Activated CD8-positive, alpha-beta memory T cell treated with anti-CD3 and anti-CD28 coated beads for 4 hours (primary cell): ENCODE data around the gene ALG1.

Experiments used
- DNase-seq, 2 donors: peaks; one replicate each; pipeline ENCODE4 v3.0.0-alpha.2; 2020; ENCODE audit warnings: low read depth in 2 of 2

The ALG1 gene

DNA sequence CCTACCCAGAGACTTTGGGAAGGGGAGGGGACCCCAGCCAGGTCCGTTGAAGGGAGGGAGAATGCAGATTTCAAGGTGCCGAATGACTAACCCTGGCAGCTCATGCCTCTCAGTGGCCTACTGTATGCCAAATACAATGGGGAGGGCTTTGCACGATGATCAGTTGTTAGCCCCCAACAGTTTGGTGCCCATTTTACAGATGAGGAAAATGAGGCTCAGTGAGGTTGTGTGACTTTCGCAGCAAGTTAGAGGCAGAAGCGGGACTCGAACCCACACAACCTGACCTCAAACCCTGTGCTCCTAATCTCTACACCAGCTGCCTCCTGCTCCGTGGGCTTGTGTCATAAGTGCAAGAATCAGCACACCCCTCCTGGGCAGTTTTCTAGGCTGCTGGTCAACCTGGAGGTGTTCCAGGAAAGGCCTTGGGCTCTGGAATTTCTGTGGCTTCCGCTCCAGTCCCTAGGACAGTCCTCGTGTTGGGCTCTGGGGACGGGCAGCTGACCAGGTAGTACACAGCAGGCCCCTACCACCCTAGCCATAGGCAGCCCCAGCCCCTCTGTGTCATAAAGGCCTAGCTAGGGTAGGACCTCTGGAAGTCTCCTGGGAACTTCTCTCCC is 26.0 kb upstream of the ALG1 start:
- no peak for DNase-seq

GRCh38 chr16:5046914-5047313 is 24.7 kb upstream of the ALG1 start:
- DNase-seq = no peak

DNA sequence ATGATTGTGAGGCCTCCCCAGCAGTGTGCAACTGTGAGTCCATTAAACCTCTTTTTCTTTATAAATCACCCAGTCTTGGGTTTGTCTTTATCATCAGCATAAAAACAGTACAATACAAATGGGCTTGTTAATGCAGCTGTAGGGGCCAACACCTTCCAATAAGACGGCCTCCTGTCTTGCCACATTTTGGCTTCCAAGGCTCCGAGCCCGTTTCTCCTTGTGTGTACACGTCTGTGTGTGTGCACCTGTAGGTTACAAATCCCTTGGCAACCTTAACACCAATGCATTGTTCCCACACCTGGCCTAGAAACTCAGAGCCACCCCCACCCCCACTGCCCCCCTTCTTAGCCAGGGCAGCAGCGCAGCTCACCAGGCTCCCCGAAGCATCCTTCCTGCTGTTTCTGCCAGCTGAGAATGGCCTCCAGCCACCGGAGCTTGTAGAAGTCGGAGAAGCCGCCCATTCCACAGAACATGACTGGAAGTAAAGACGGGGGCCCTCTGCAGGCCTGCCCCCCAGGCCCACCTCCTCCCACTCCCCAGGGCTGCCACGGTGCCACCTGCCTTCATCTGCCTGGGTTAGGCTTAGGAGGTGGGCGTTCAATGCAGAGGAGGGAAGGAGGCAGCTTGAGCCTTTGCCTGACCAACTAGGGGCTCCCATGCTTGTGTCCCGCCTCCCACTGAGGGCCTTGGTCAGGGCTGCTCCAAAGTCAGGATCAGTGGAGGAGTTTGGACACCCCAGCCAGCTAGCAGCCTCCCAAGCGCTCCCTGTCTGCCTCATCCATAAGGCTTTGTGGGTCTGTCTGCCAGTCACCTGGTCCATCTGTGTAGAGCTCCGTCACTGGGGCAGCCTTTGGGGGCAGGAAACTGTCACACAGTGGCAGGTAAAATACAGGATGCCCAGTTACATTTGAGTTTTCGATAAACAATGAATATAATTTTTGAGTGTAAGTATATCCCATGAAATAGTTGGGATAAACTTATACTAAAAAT is 16.5 kb upstream of the ALG1 start:
- DNase-seq = no peak

- peak in 1 of 2 donors; percentile 14 for DNase-seq
Observed at GRCh38 chr16:5056352-5056751, 15.3 kb upstream of the ALG1 start.

GRCh38 chr16:5058476-5058875 is 13.2 kb upstream of the ALG1 start:
- DNase-seq = no peak

GRCh38 chr16:5059386-5060072 is 12.1 kb upstream of the ALG1 start:
- no peak for DNase-seq

DNA sequence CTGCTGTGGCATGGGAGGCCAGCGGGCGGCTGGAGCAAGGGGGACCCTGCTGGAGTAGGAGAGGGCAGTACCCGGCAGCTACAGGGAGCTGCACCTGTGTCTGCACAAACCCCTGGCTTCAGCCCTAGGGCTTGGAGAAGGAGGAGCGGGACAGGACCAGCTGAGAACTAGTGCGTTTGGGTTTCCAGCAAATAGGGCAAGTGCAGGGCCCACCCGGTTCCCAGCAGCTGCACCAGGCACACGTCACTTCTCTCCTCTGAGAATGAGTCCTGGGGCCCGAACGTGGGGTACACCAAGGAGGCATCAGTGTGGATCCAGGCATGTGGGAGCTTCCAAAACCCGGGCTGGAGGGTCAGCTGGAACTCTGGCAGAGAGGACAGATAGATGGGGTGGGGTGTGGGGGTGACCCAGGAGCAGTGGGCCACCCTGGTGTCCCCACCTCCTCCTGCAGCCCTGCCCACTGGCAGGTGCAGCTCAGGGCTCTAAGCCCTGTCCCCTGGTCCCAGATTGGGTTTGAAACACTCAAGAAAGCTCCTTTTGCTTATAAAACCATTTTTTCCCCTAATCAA is 11.5 kb upstream of the ALG1 start:
- DNase-seq = no peak

DNA sequence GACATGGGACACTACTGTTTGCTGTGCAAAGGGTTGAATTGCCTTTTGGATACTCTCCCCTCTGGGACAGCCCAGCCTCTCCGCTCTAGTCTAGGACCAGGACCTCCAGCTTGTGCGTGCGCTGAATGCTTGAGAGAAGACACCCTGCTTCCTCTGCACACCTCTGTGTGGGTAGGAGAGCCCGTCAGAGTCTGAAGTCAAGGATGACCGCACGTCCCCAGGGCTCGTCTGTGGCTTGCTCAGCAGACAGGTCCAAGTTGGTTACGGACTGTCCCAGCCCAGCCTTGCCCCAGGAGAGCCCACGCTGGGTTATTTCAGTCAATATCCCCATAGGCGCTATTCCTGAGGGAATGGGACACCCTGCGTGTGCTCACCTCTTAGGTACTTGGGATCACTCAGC is 9.6 kb upstream of the ALG1 start:
- DNase-seq = no peak

DNA sequence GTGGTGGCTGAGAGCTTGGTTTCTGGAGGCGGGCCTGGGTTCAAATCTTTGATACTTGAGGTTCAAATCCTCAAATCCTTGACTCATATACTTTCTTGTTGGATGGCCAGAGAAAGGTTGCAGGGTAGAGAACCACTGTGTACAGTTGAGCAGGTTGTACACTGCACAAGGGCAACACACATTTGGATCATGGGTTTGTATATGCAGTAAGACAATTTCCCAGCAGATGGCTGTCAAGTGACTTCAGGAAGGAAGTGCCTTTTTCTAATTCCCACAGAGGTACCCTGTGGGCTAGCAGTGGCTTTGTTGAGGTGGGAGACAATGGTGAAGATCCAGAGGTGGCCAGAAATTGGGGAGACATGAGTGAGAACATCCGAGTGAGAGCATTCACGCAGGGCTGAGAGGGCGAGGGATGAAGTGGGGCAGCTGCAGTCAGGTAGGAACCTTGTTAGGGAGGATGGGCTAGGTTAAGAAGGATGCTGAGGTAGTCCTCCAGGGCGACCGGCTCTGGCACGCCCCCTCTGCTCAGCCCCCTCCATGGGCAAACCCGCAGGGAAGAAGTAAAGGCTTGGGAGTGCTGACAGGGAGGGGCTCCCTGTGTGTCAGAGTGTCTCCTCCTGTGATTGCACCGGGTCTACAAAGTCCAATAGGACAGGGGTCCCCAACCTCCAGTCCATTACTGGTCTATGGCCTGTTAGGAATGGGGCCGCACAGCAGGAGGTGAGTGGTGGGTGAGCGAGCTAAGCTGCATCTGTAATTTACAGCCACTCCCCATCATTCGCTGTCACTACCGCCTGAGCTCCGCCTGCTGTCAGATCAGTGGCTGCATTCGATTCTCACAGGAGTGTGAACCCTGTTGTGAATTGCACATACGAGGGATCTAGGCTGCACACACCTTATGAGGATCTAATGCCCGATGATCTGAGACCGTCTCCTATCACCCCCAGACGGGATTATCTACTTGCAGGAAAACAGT is 8.6 kb upstream of the ALG1 start:
- no peak for DNase-seq

DNA sequence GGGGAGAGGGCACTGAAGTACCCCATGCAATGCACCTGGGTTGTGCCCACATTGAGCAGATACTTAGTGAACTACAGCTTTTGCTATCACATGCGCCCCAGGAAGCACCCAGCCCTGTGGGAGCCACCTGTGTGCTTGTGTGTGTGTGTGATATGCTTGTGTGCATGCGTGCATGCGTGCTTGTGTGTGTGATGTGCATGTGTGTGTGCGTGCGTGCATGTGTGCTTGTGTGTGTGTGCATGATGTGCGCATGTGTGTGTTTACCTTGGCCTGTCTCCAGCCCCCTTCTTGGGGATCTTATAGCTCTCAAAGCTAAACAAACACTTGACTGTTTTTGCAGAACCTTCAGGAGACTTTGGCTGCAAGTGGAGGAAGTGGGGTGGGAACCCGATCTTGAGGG is 6.7 kb upstream of the ALG1 start:
- no peak for DNase-seq

DNA sequence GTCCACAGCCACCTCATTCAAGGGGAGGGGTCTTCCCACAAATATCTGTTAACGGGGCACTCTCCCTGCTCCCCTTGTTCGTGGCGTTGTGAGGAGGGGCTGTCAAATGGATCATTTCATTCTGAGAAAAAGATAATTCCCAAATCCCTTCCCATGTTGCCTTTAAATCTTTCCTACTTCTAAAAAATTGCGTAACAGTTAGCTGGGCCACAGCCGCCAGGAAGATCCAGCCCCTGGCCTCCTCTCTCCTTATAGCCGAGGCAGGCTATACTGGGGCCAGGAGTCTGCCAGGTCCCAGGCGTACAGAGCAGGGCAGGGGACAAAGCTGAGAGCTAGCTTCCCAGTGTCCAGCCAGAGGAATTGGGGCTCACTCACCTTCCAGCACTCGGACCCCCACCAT is 6.3 kb upstream of the ALG1 start:
- DNase-seq = no peak

GRCh38 chr16:5065813-5066212 is 5.8 kb upstream of the ALG1 start, which contains the start of gene C16orf89:
C16orf89 (minus strand) TSS chr16:5065956; CDS start chr16:5065908, 48 bp downstream.
- DNase-seq = no peak

GRCh38 chr16:5066511-5066910 is 5.1 kb upstream of the ALG1 start:
- DNase-seq = no peak

DNA sequence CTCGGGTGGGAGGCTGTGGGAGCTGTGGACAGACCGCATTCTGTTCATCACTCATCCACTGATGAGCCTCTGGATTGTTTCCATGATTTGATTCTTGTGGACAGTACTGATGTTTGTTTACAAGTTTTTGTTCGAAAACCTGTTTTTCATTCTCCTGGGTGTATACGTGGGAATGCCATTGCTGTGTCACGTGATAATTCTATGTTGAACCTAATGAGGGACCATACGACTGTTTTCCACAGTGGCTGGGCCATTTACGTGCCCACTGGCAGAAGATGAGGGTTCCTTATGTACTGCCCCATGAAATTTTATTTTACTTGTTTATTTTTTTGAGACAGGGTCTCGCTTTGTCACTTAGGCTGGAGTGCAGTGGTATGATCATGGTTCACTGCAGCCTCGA is 2.6 kb upstream of the ALG1 start:
- DNase-seq = no peak

DNA sequence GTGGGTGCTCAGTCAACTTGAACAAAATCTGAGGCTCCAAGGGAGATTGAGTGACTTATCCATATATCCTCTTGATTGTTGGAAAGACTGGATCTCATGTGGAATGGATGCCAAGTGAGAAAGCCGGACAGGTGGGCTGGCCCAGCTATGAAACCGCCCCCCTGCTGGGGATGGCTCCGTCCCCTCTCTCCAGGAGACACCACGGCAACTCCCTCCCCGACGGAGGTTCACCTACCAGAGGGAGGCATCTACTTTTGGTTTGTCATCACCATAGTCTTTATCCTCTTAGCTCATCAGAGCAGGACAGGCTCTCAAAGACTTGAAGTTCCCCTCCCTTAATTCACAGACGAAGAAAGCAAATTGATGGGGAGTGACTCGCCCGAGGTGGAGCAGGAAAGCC is 1.8 kb upstream of the ALG1 start:
- DNase-seq = no peak

GRCh38 chr16:5070431-5071186 is 1.0 kb upstream of the ALG1 start:
- DNase-seq = no peak

GRCh38 chr16:5071341-5071680 is 332 bp upstream of the ALG1 start:
- DNase-seq = no peak

DNA sequence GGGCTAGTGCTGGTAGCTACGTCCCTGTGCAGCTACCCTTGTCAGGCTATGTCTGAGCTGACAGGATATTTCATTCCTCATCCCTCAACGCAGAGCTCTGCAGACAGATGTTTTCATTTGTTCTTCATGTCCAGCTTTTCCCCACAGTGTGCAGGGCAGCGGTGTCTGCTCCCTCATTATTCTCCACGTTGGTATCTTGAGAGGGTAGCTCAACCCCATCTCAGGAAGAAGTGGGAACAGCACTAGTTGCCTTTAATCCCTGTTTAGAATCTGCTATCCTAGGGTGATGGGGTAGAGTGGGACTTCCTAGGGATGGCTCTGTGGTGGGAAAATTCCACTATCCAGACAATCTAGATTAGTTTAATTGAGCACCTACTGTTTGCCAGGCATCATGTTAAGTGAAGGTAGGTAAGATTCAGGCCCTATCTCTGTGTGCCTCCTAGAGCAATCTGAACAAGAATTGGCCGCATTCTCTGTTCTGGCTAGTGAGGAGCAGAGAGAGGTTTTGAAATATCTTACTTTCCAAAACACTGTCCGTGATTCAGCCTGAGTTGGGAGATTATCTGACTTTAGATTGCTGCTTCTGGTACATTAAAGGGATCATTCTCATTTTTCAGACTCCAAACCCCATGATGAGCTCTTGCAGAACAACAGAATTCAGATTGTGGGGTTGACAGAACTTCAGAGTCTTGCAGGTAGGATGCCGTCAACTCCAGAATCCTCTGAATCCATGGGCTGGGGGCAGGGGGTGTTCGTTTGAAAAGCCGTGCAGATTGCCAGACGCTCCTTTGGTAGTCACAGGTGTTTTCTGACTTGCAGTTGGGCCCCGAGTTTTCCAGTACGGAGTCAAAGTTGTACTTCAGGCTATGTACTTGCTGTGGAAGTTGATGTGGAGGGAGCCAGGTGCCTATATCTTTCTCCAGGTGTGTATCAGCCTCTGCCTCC is 963 bp downstream of the ALG1 start:
- no peak for DNase-seq

GRCh38 chr16:5073279-5073629 is 1.6 kb downstream of the ALG1 start:
- DNase-seq = no peak
